ENCODE data around the gene FAM107B.

The FAM107B gene

GRCh38 chr10:14583252-14583651 lies 191.4 kb downstream of the FAM107B start:
- peak; percentile 49 to 51 for DNase-seq (ENCODE audit: low read depth in 1 of 2, low spot score in 1 of 2)

- DNase-seq (ENCODE audit: low read depth in 1 of 2, low spot score in 1 of 2), result no peak
Measured at GRCh38 chr10:14581553-14582321, 193.0 kb downstream of the FAM107B start.

- no peak for DNase-seq (ENCODE audit: low read depth in 1 of 2, low spot score in 1 of 2)
Measured at GRCh38 chr10:14580671-14581332, 193.9 kb downstream of the FAM107B start.

GRCh38 chr10:14579405-14579804 lies 195.3 kb downstream of the FAM107B start:
- no peak for DNase-seq (ENCODE audit: low read depth in 1 of 2, low spot score in 1 of 2)

GRCh38 chr10:14578060-14578952 lies 196.4 kb downstream of the FAM107B start:
- DNase-seq (ENCODE audit: low read depth in 1 of 2, low spot score in 1 of 2), result no peak

- DNase-seq (ENCODE audit: low read depth in 1 of 2, low spot score in 1 of 2), result no peak
Measured at GRCh38 chr10:14574885-14575284, 199.8 kb downstream of the FAM107B start.

- DNase-seq (ENCODE audit: low read depth in 1 of 2, low spot score in 1 of 2), result no peak
Measured at GRCh38 chr10:14574291-14574690, 200.4 kb downstream of the FAM107B start.

- no peak for DNase-seq (ENCODE audit: low read depth in 1 of 2, low spot score in 1 of 2)
Measured at GRCh38 chr10:14573666-14574261, 200.9 kb downstream of the FAM107B start.

GRCh38 chr10:14572811-14573210 lies 201.9 kb downstream of the FAM107B start:
- no peak for DNase-seq (ENCODE audit: low read depth in 1 of 2, low spot score in 1 of 2)

GRCh38 chr10:14571866-14572507 lies 202.7 kb downstream of the FAM107B start:
- peak in 1 of 2 donors; percentile 33 for DNase-seq (ENCODE audit: low read depth in 1 of 2, low spot score in 1 of 2)

GRCh38 chr10:14570800-14571199 lies 203.9 kb downstream of the FAM107B start:
- no peak for DNase-seq (ENCODE audit: low read depth in 1 of 2, low spot score in 1 of 2)

- DNase-seq (ENCODE audit: low read depth in 1 of 2, low spot score in 1 of 2), result no peak
Measured at GRCh38 chr10:14569274-14570060, 205.2 kb downstream of the FAM107B start.

- DNase-seq (ENCODE audit: low read depth in 1 of 2, low spot score in 1 of 2), result no peak
Measured at GRCh38 chr10:14567421-14567820, 207.3 kb downstream of the FAM107B start.

- DNase-seq (ENCODE audit: low read depth in 1 of 2, low spot score in 1 of 2), result no peak
Measured at GRCh38 chr10:14566498-14566897, 208.2 kb downstream of the FAM107B start.

- no peak for DNase-seq (ENCODE audit: low read depth in 1 of 2, low spot score in 1 of 2)
Measured at GRCh38 chr10:14565199-14565598, 209.5 kb downstream of the FAM107B start.

GRCh38 chr10:14564268-14564744 lies 210.4 kb downstream of the FAM107B start:
- DNase-seq (ENCODE audit: low read depth in 1 of 2, low spot score in 1 of 2), result no peak

- DNase-seq (ENCODE audit: low read depth in 1 of 2, low spot score in 1 of 2), result no peak
Measured at GRCh38 chr10:14563359-14563940, 211.2 kb downstream of the FAM107B start.

- no peak for DNase-seq (ENCODE audit: low read depth in 1 of 2, low spot score in 1 of 2)
Measured at GRCh38 chr10:14563076-14563336, 211.7 kb downstream of the FAM107B start.

GRCh38 chr10:14562218-14563075 lies 212.2 kb downstream of the FAM107B start:
- no peak for DNase-seq (ENCODE audit: low read depth in 1 of 2, low spot score in 1 of 2)

All from stimulated activated CD4-positive, alpha-beta T cell treated with anti-CD3 and anti-CD28 coated beads, Interleukin-15, amount 100 ng/mL, for 1 hour (primary cell).